ENCODE data around the gene USP32. TPM values are rescaled to one million over a fixed set of nuclear protein-coding genes. Genes with fewer than 3 reads are reported as not detected.
A peak's percentile ranks its signal among the peaks of the same experiment; 100 is the strongest.

Gene USP32
- total RNA-seq, 2 donors from 2014 or later = 54.1 to 74.3 TPM

DNA sequence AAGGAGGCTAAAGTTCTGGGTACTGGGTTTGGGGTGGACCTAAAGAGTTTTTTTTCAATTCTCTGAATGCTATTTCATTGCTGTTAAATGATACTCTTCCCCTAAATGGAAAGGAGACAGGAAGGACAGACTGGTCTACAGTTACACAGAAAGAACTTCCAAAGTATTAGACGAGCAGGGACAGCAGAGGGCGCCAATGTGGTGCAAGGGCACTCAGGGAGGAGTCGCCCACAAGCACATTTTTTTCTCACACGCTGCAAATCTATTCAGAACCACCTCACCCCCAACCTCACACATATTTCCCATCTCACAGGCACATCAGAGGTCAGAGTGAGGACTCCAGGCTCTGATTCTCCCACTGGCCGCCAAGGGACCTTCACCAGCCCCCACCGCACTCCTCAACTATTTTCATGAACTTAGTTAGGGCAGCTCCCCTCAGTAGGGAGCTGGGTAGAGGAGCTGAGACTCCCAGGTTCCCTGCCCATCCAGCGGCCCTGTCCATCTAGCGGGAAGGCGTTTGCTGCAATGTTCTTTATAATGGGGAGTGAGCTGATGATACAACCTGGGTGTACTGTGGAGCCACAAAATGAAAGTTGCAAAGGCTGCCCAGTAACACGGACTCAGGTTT, 248.9 kb downstream of the USP32 start:
- H3K9ac ChIP-seq (ENCODE audit: extremely low read depth, low read length, poor library complexity, severe bottlenecking) = no peak overlapping the region
- H3K27ac Mint-ChIP-seq = peak overlapping the region; percentile 95
- TF ChIP-seq, protein P1, sequence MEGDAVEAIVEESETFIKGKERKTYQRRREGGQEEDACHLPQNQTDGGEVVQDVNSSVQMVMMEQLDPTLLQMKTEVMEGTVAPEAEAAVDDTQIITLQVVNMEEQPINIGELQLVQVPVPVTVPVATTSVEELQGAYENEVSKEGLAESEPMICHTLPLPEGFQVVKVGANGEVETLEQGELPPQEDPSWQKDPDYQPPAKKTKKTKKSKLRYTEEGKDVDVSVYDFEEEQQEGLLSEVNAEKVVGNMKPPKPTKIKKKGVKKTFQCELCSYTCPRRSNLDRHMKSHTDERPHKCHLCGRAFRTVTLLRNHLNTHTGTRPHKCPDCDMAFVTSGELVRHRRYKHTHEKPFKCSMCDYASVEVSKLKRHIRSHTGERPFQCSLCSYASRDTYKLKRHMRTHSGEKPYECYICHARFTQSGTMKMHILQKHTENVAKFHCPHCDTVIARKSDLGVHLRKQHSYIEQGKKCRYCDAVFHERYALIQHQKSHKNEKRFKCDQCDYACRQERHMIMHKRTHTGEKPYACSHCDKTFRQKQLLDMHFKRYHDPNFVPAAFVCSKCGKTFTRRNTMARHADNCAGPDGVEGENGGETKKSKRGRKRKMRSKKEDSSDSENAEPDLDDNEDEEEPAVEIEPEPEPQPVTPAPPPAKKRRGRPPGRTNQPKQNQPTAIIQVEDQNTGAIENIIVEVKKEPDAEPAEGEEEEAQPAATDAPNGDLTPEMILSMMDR (conservative IDR thresholded peaks at IDR 0.05) = peak; percentile 91
- no peak overlapping the region for H3K27ac ChIP-seq (ENCODE audit: low read depth, low read length)
- H3K36me3 ChIP-seq (ENCODE audit: control insufficient read depth, insufficient read depth, low read length) = no peaks in the 10 kb centered on the region
- H3K4me1 Mint-ChIP-seq = peaks cover 31% of the 10 kb centered on the region
- H3K4me1 ChIP-seq (ENCODE audit: control insufficient read depth, insufficient read depth, low read length) = peaks cover 9% of the 10 kb centered on the region
- peak overlapping the region; percentile 54 for H3K4me3 Mint-ChIP-seq
- peak overlapping the region; percentile 76 for H3K4me3 ChIP-seq (ENCODE audit: low read length)
- peak; percentile 99 for DNase-seq
- H3K27me3 Mint-ChIP-seq (ENCODE audit: insufficient read depth) = peaks cover 91% of the 10 kb centered on the region
- 16 to 18% methylated on average over 4 to 10 of the region's 10 CpGs for WGBS, 2 experiments (ENCODE audit: insufficient coverage in 1 of 2, insufficient read length in 1 of 2)
- peaks cover 78% of the 10 kb centered on the region for H3K27me3 ChIP-seq (ENCODE audit: control insufficient read depth, insufficient read depth, low read length, poor library complexity, severe bottlenecking)
- H3K9me3 Mint-ChIP-seq = no peaks in the 10 kb centered on the region
- H3K9me3 ChIP-seq (ENCODE audit: control insufficient read depth, low read length) = no peaks in the 10 kb centered on the region
- H3K36me3 Mint-ChIP-seq (ENCODE audit: low read depth) = no peaks in the 10 kb centered on the region

DNA sequence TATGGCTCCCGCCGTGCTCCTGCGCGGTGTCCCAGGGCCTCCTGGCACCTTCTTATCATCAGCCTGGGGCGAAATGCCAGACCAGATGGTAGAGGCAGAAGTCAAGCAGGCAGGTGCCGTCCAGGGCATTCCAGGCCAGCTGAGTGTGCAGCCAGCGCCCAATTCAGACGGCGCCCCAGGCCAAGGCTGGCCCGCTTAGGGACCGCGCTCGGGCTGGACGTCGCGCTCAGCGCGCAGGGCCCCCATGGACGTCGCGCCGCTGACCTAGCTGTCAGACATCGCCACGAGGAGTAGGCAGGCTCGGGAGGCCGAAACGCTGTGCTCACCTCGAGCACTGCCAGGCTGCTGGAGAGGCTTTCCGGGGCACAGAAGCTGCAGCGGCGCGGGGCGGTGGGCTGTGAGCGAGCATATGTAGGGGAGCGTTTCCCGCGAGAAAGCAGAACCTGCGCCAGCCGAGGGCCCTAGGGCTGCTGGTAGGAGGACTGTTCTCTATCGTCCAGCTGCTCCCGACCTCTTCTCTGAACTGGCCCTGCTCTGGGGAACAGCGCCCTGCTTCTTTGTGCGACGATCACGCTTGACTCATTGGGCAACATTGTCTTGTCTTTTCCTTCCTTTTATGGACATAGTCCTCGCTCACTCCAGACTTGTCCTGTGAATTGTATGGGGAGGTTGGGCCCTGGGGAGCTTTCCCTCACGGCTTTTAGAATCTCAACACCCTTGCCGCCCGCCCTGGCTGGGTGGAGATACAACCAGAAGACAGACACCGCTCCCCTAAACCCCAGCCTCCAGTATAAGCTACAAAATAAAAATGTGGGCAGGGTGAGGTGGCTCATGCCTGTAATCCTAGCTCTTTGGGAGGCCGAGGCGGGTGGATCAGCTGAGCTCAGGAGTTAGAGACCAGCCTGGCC, 250.6 kb downstream of the USP32 start:
- peak overlapping the region; percentile 67 for H3K4me3 ChIP-seq (ENCODE audit: low read length)
- Mint-ChIP-seq H3K27me3 (ENCODE audit: insufficient read depth) (peaks cover 91% of the 10 kb centered on the region), H3K36me3 (ENCODE audit: low read depth) (no peaks in the 10 kb centered on the region), H3K27ac (no peak overlapping the region), H3K4me1 (peaks cover 31% of the 10 kb centered on the region), H3K4me3 (peak overlapping the region; percentile 54), H3K9me3 (no peaks in the 10 kb centered on the region)
- TF ChIP-seq, protein P1 (conservative IDR thresholded peaks at IDR 0.05) = no peak
- H3K9me3 ChIP-seq (ENCODE audit: control insufficient read depth, low read length) = no peaks in the 10 kb centered on the region
- H3K4me1 ChIP-seq (ENCODE audit: control insufficient read depth, insufficient read depth, low read length) = peaks cover 9% of the 10 kb centered on the region
- peak; percentile 83 for DNase-seq
- peaks cover 79% of the 10 kb centered on the region for H3K27me3 ChIP-seq (ENCODE audit: control insufficient read depth, insufficient read depth, low read length, poor library complexity, severe bottlenecking)
- 14 to 19% methylated on average over 27 to 52 of the region's 52 CpGs for WGBS, 2 experiments (ENCODE audit: insufficient coverage in 1 of 2, insufficient read length in 1 of 2)
- H3K9ac ChIP-seq (ENCODE audit: extremely low read depth, low read length, poor library complexity, severe bottlenecking) = no peak overlapping the region
- no peak overlapping the region for H3K27ac ChIP-seq (ENCODE audit: low read depth, low read length)
- H3K36me3 ChIP-seq (ENCODE audit: control insufficient read depth, insufficient read depth, low read length) = no peaks in the 10 kb centered on the region

DNA sequence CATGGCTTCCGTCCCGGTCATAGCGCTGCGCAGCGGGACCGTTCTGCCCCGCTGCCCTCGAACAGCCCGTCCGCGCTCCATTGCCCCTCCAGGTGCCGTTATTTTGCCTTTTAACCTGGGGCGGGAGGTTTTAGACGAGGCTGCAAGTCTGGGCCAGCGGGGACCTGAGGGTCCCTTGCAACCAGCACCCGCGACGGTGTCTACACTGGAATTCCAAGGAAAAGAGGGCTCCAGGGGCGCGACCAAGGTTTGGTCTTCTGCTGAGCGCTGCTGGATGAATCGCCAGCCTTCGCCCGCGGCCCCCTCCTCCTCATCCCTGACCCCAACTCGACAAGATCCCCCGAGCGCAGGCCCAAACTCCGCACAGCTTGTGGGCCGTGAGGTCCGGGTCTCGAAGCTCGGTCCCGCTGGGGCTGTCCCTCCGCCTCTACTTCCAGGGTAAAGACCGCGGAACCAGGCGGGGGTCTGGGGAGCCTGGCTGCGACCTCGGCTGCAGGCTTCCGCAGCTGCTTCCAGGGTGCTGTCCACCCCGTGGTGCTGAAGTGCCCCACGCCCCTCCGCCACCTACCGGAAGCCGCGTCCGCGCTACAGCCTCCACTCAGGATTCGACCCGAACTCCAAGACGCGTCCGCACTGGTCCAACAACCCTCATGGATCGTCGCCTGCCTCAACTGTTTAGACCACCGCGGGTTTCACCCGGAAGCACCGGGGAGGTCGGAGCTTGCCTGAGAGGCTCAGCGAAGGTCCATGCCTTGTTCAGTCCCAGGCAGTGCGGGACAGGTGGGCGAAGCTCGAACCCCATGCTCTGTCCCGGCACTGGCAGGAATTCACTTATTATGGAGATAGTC, 252.3 kb downstream of the USP32 start:
- WGBS, 2 experiments (ENCODE audit: insufficient coverage in 1 of 2, insufficient read length in 1 of 2) = 21 to 38% methylated on average over 20 to 66 of the region's 66 CpGs
- H3K27me3 ChIP-seq (ENCODE audit: control insufficient read depth, insufficient read depth, low read length, poor library complexity, severe bottlenecking) = peaks cover 78% of the 10 kb centered on the region
- peak; percentile 97 for DNase-seq
- no peaks in the 10 kb centered on the region for H3K36me3 Mint-ChIP-seq (ENCODE audit: low read depth)
- no peak overlapping the region for H3K9ac ChIP-seq (ENCODE audit: extremely low read depth, low read length, poor library complexity, severe bottlenecking)
- H3K4me1 Mint-ChIP-seq = peaks cover 21% of the 10 kb centered on the region
- H3K9me3 Mint-ChIP-seq = peaks cover 3% of the 10 kb centered on the region
- H3K27ac ChIP-seq (ENCODE audit: low read depth, low read length) = no peak overlapping the region
- peaks cover 90% of the 10 kb centered on the region for H3K27me3 Mint-ChIP-seq (ENCODE audit: insufficient read depth)
- no peaks in the 10 kb centered on the region for H3K36me3 ChIP-seq (ENCODE audit: control insufficient read depth, insufficient read depth, low read length)
- H3K9me3 ChIP-seq (ENCODE audit: control insufficient read depth, low read length) = no peaks in the 10 kb centered on the region
- peak overlapping the region; percentile 29 for H3K4me3 Mint-ChIP-seq
- H3K4me1 ChIP-seq (ENCODE audit: control insufficient read depth, insufficient read depth, low read length) = peaks cover 9% of the 10 kb centered on the region
- no peak overlapping the region for H3K27ac Mint-ChIP-seq
- no peak overlapping the region for H3K4me3 ChIP-seq (ENCODE audit: low read length)
- TF ChIP-seq, protein P1 (conservative IDR thresholded peaks at IDR 0.05) = peak; percentile 76

Measured in endodermal cell (in vitro differentiated cells).